ENCODE results near the gene CCNK.

GRCh38 chr14:99543370-99543769 lies 62.2 kb downstream of the CCNK start:
- no peak for TF ChIP-seq CTCF (IDR thresholded peaks at IDR 0.05)
- TF ChIP-seq POLR2A (IDR thresholded peaks at IDR 0.05), result no peak

All from uterus (tissue), 2 donors.